Pancreas (tissue), 10 donors: ENCODE measurements around the gene KLRB1. TPM values are rescaled to one million over a fixed set of nuclear protein-coding genes. Genes with fewer than 3 reads are reported as not detected.

Experiments
- ATAC-seq, 4 donors: fragments of 200-7000 bp; cut with Tn5 transposase; one replicate each; pipeline versions ENCODE4 v1.8.0 to v1.9.1; 2020; ENCODE audit warnings: mild to moderate bottlenecking in 4 of 4, moderate library complexity in 4 of 4
- DNase-seq, 6 donors: peaks; one replicate each; pipeline ENCODE4 v3.0.0-alpha.2; 2020
- FAIRE-seq: peaks from 2 replicates; lab custom pipeline; 2012; peaks lifted over from hg19 to GRCh38; lab: Jason Lieb, UNC
- H3K27ac ChIP-seq, 4 donors: fragments of 200-600 bp; sonication (generic); 1 replicate in 3 of 4; 2 replicates in 1 of 4; pipeline versions ENCODE4 v1.5.0 to v1.8.0; 2020
- H3K27me3 ChIP-seq, 4 donors: fragments of 200-600 bp; one replicate each; pipeline ENCODE4 v1.8.0; 2021
- H3K36me3 ChIP-seq, 3 donors: fragments of 200-600 bp; sonication (generic) in 1 of 3; one replicate each; pipeline versions ENCODE4 v1.5.0 to v1.8.0; 2020 to 2021
- H3K4me1 ChIP-seq, 3 donors: fragments of 200-600 bp; one replicate each; pipeline ENCODE4 v1.8.0; 2021
- H3K4me3 ChIP-seq, 4 donors: fragments of 200-600 bp; sonication (generic) in 2 of 4; one replicate each; pipeline versions ENCODE4 v1.5.0 to v1.8.0; 2020 to 2021
- H3K9me3 ChIP-seq, 4 donors: fragments of 200-600 bp; one replicate each; pipeline ENCODE4 v1.8.0; 2021
- CTCF ChIP-seq, 4 donors: fragments of 200-600 bp; sonication (generic) in 3 of 4; IDR thresholded peaks; one replicate each; pipeline versions ENCODE4 v1.5.0 to v1.8.0; 2021; ENCODE audit warnings: antibody characterized with exemption in 4 of 4
- WGBS, 2 donors: extraction: QIAGEN DNeasy Blood & Tissue Kit; methylation state at CpG; one replicate each; pipeline ENCODE4 v1.1.7; 2013; 5-methylcytosine and 5-hydroxymethylcytosine counted together
- intact Hi-C, 3 donors: fragments of 100-400 bp; cut with DNase I; formaldehyde crosslinking; loops; one replicate each; pipeline versions ENCODE4 v1.11.1 to v1.14.2; 2022
- polyA plus RNA-seq, 2 donors: library from polyadenylated mRNA; stranded (reverse); fragments of 200-250 nt; gene quantifications; one replicate each; pipeline ENCODE4 v1.2.3, GENCODE V29; 2013
- total RNA-seq, 6 donors: library from RNA; stranded (reverse); fragmentation: NEBNext Ultra II Directional in 4 of 6; extraction: Animal tissue kit (Norgen Biotek cat#: 25700) in 4 of 6; gene quantifications; one replicate each; pipeline versions ENCODE4 v1.2.1 to v1.2.4, GENCODE V29; 2021 to 2023
- donor health status: healthy with polysubstance abuse.
- donor health status: DM: no; HTN: no; CAD: no; lungs with moderate emphysema.
- donor health status: DM: no; HTN: no; CAD: no.
- donor health status: control.
- donor health status: control.
- donor health status: Bipolar disorder and iron deficiency.
- donor health status: DM: yes; HTN: yes; CAD: no.
- donor health status: DM: no; HTN: no; CAD: no.
- donor health status: DM: no; HTN: no; CAD: no.
- donor health status: DM: yes; HTN: yes; CAD: no.

Gene KLRB1
- total and polyA plus RNA-seq, 8 donors: 0.12 to 1.00 (median 0.16) TPM; not detected in 1

DNA sequence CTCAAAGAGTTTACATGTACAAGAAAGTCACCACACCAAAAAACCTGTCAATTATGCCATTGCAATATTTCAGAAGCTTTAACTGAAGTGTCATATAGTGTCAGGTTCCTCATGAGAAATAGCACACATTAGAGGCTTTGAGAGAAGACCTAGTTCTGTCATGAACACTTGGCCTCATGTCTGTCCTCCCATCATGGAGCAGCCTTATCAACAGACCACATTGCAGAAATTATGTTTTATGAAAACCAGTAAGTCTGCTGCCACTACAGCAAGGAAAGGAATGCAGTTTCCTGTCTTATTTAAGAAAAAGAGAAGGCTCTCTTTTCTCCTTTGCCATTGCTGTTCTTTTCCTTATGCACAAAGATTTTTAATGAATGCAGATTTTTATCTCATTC is 35.5 kb upstream of the KLRB1 start:
- H3K27me3 ChIP-seq: no peaks in the 10 kb centered on the region
- ATAC-seq (no peak), FAIRE-seq (no peak), DNase-seq (no peak)
- no peak for TF ChIP-seq CTCF (IDR thresholded peaks at IDR 0.05)
- H3K27ac ChIP-seq: no peak overlapping the region
- no peaks in the 10 kb centered on the region for H3K4me1 ChIP-seq
- no peaks in the 10 kb centered on the region for H3K36me3 ChIP-seq
- intact Hi-C loops: no loop called here
- H3K9me3 ChIP-seq: no peaks in the 10 kb centered on the region
- no peak overlapping the region for H3K4me3 ChIP-seq

- Histone ChIP-seq H3K9me3 (no peaks in the 10 kb centered on the region), H3K4me3 (no peak overlapping the region), H3K27me3 (no peaks in the 10 kb centered on the region), H3K4me1 (no peaks in the 10 kb centered on the region), H3K27ac (no peak overlapping the region), H3K36me3 (no peaks in the 10 kb centered on the region)
- WGBS, 2 donors: 80 to 87% methylated on average over 15 of the region's 15 CpGs
- no peak for ATAC-seq
- DNase-seq: no peak
- no peak for FAIRE-seq
- TF ChIP-seq CTCF (IDR thresholded peaks at IDR 0.05): no peak
- intact Hi-C loops: no loop called here
Observed at GRCh38 chr12:9642606-9643265, 35.0 kb upstream of the KLRB1 start.

GRCh38 chr12:9640024-9640423 is 32.3 kb upstream of the KLRB1 start:
- no peak overlapping the region for H3K27ac ChIP-seq
- 81 to 91% methylated on average over 2 of the region's 2 CpGs for WGBS, 2 donors
- DNase-seq: no peak
- no peak overlapping the region for H3K4me3 ChIP-seq
- intact Hi-C loops: no loop called here
- no peaks in the 10 kb centered on the region for H3K36me3 ChIP-seq
- H3K9me3 ChIP-seq: no peaks in the 10 kb centered on the region
- no peak for ATAC-seq
- no peak for TF ChIP-seq CTCF (IDR thresholded peaks at IDR 0.05)
- FAIRE-seq: no peak
- H3K4me1 ChIP-seq: no peaks in the 10 kb centered on the region
- H3K27me3 ChIP-seq: no peaks in the 10 kb centered on the region

GRCh38 chr12:9636851-9637206 is 29.1 kb upstream of the KLRB1 start:
- H3K27me3 ChIP-seq: no peaks in the 10 kb centered on the region
- TF ChIP-seq CTCF (IDR thresholded peaks at IDR 0.05): no peak
- ATAC-seq (no peak), FAIRE-seq (no peak), DNase-seq (no peak)
- intact Hi-C loops: loop anchor here in 1 of 3 donors (5.0 kb wide), 1 partner anchor 70 kb away; no protein-coding TSS in a partner anchor
- no peak overlapping the region for H3K27ac ChIP-seq
- H3K36me3 ChIP-seq: no peaks in the 10 kb centered on the region
- H3K4me3 ChIP-seq: no peak overlapping the region
- 67 to 91% methylated on average over 5 of the region's 5 CpGs for WGBS, 2 donors
- H3K4me1 ChIP-seq: no peaks in the 10 kb centered on the region
- no peaks in the 10 kb centered on the region for H3K9me3 ChIP-seq

DNA sequence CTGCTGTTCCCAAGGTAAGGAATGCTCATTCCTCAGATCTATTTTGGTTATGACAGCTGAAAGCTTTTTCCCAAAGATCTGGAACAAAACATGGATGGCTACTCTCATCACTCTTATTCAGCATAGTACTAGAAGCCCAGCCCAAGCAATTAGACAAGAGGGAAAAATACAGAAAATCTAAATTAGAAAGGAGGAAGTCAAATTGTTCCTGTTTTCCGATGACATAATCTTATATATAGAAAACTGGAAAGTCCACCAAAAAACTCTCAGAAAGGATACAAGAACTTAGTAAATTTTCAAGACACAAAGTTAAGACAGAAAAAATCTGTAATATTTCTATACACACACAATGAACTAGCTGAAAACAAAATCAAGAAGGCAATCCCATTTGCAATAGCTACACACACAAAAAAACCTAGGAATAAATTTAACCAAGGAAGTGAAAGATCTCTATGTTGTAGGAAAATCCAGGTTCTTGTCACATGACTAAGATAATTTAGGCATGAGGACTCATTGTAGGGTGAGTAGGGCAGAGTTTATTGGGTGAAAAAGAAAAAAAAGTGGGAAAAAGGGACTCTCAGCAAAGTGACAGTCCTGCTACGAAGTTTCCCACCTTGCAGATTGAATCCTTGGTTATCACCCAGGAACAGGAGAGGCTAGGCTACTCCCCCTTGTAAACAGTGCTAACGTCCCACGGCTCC is 28.6 kb upstream of the KLRB1 start:
- Histone ChIP-seq H3K27me3 (no peaks in the 10 kb centered on the region), H3K9me3 (no peaks in the 10 kb centered on the region), H3K36me3 (no peaks in the 10 kb centered on the region), H3K4me1 (no peaks in the 10 kb centered on the region), H3K4me3 (no peak overlapping the region), H3K27ac (no peak overlapping the region)
- intact Hi-C loops: loop anchor here in 1 of 3 donors (5.0 kb wide), 1 partner anchor 71 kb away; no protein-coding TSS in a partner anchor
- WGBS, 2 donors: 84 to 89% methylated on average over 4 of the region's 4 CpGs
- FAIRE-seq (no peak), DNase-seq (no peak), ATAC-seq (no peak)
- TF ChIP-seq CTCF (IDR thresholded peaks at IDR 0.05): no peak
